Lung (tissue), 16 donors: ENCODE measurements around the gene ZNF536. TPM values are rescaled to one million over a fixed set of nuclear protein-coding genes. Genes with fewer than 3 reads are reported as not detected.

Source experiments
- ATAC-seq: fragments of 200-7000 bp; cut with Tn5 transposase; one replicate; pipeline ENCODE4 v1.9.1; 2020; ENCODE audit warnings: moderate number of reproducible peaks; ENCODE audit not compliant: insufficient read depth, low FRiP score
- DNase-seq, 3 donors: peaks; one replicate each; pipeline ENCODE4 v3.0.0-alpha.2; 2013 to 2017
- H3K27ac ChIP-seq, 2 donors: one replicate each; pipeline ENCODE4 v1.5.1; 2013; ENCODE audit warnings: mild to moderate bottlenecking in 2 of 2, moderate library complexity in 2 of 2, control low read depth in 1 of 2, inconsistent platforms in 1 of 2, low read depth in 1 of 2, low read length in 1 of 2
- H3K27me3 ChIP-seq, 3 donors: one replicate each; pipeline ENCODE4 v1.5.1; 2013; ENCODE audit warnings: low read length in 2 of 3; ENCODE audit not compliant: control insufficient read depth in 3 of 3, insufficient read depth in 3 of 3
- H3K36me3 ChIP-seq, 4 donors: one replicate each; pipeline ENCODE4 v1.5.1; 2013; ENCODE audit warnings: low read length in 4 of 4, mild to moderate bottlenecking in 1 of 4, moderate library complexity in 1 of 4; ENCODE audit not compliant: control insufficient read depth in 4 of 4, insufficient read depth in 4 of 4
- H3K4me1 ChIP-seq, 5 donors: one replicate each; pipeline ENCODE4 v1.5.1; 2013; ENCODE audit warnings: low read length in 5 of 5, mild to moderate bottlenecking in 2 of 5, moderate library complexity in 1 of 5; ENCODE audit not compliant: control insufficient read depth in 5 of 5, insufficient read depth in 5 of 5
- H3K4me3 ChIP-seq: one replicate; pipeline ENCODE4 v1.5.1; 2013; ENCODE audit warnings: mild to moderate bottlenecking, control low read depth, moderate library complexity
- H3K9ac ChIP-seq, 2 donors: one replicate each; pipeline ENCODE4 v1.5.1; 2013; ENCODE audit warnings: low read length in 2 of 2, control low read depth in 1 of 2; ENCODE audit not compliant: insufficient read depth in 1 of 2
- H3K9me3 ChIP-seq, 4 donors: one replicate each; pipeline ENCODE4 v1.5.1; 2013; ENCODE audit warnings: low read length in 3 of 4, mild to moderate bottlenecking in 1 of 4, moderate library complexity in 1 of 4; ENCODE audit not compliant: control insufficient read depth in 4 of 4, insufficient read depth in 3 of 4
- CTCF ChIP-seq: IDR thresholded peaks from 2 replicates; pipeline ENCODE4 v1.5.1; 2012; ENCODE audit warnings: mild to moderate bottlenecking; ENCODE audit errors: control extremely low read depth, extremely low read depth
- WGBS, 2 donors: extraction: QIAGEN DNeasy Blood & Tissue Kit; methylation state at CpG; one replicate each; pipeline ENCODE4 v1.1.7; 2013; 5-methylcytosine and 5-hydroxymethylcytosine counted together
- long read RNA-seq, 5 donors: transcript quantifications; one replicate each; lab custom pipeline, GENCODE V29; 2026
- polyA plus RNA-seq, 2 donors: library from polyadenylated mRNA; stranded (reverse); fragments of 200-250 nt; gene quantifications; one replicate each; pipeline ENCODE4 v1.2.1, GENCODE V29; 2013
- total RNA-seq, 2 donors: library from RNA; depleted of rRNA in 1 of 2; stranded (reverse); fragments of >200 nt in 1 of 2; gene quantifications; one replicate each; pipeline ENCODE4 v1.2.1, GENCODE V29; 2014 to 2021
- donor health status: control.
- donor health status: control.
- donor health status: Bipolar disorder and iron deficiency.
- donor health status: healthy.
- donor health status: DM: yes; HTN: yes; CAD: no.

Gene ZNF536
- 1 to 10 TPM in 1 of 2 donors, under 1 TPM in 1; 0.34 to 5.6 TPM for total RNA-seq
- polyA plus RNA-seq = under 1 TPM; 0.07 to 0.08 TPM
- long read RNA-seq, donor 1 = 0 reads
- long read RNA-seq, donor 2, partial matches to known transcripts = 0 of 1 reads
- long read RNA-seq, donor 2, other reads (novel, unspliced or antisense) = 0 of 1 reads
- long read RNA-seq, donor 3 = 0 reads
- long read RNA-seq, donor 4 = 0 reads
- long read RNA-seq, donor 5 = 0 reads

GRCh38 chr19:30371960-30372824 is at the start of gene ZNF536:
Gene ZNF536, plus strand, starts transcription at chr19:30372384. Its CDS starts 71,179 bp downstream, at chr19:30443563.
- ATAC-seq = no peak
- DNase-seq = no peak
- 71 to 81% methylated on average over 9 of the region's 9 CpGs for WGBS, 2 donors
- Histone ChIP-seq H3K36me3 (no peaks in the 10 kb centered on the region), H3K9me3 (peaks cover 0 to 7% (median 0%) of the 10 kb centered on the region in 4 donors), H3K4me3 (no peak within 1 kb of the TSS), H3K9ac (no peak within 1 kb of the TSS), H3K27me3 (peaks cover 12 to 59% (median 15%) of the 10 kb centered on the region in 3 donors), H3K27ac (no peak within 1 kb of the TSS), H3K4me1 (peaks cover 0 to 8% (median 3%) of the 10 kb centered on the region in 5 donors)
- no peak for TF ChIP-seq CTCF

GRCh38 chr19:30322641-30323320 is 49.4 kb upstream of the ZNF536 start:
- Histone ChIP-seq H3K9me3 (no peaks in the 10 kb centered on the region), H3K9ac (no peak overlapping the region), H3K36me3 (no peaks in the 10 kb centered on the region), H3K4me1 (peaks cover 0 to 19% (median 2%) of the 10 kb centered on the region in 5 donors), H3K27ac (no peak overlapping the region), H3K4me3 (no peak overlapping the region), H3K27me3 (peaks cover 0 to 2% (median 0%) of the 10 kb centered on the region in 3 donors)
- 82 to 91% methylated on average over 6 of the region's 6 CpGs for WGBS, 2 donors
- DNase-seq = no peak
- no peak for TF ChIP-seq CTCF
- ATAC-seq = no peak

- Histone ChIP-seq H3K9ac (no peak overlapping the region), H3K27ac (no peak overlapping the region), H3K4me3 (no peak overlapping the region), H3K36me3 (no peaks in the 10 kb centered on the region), H3K9me3 (no peaks in the 10 kb centered on the region), H3K27me3 (no peaks in the 10 kb centered on the region), H3K4me1 (peaks cover 0 to 19% (median 2%) of the 10 kb centered on the region in 5 donors)
- DNase-seq (no peak), ATAC-seq (no peak)
- TF ChIP-seq CTCF = no peak
Observed at GRCh38 chr19:30323904-30324303, 48.3 kb upstream of the ZNF536 start.
